ENCODE data around the gene TSNAXIP1.

TSNAXIP1 gene

DNA sequence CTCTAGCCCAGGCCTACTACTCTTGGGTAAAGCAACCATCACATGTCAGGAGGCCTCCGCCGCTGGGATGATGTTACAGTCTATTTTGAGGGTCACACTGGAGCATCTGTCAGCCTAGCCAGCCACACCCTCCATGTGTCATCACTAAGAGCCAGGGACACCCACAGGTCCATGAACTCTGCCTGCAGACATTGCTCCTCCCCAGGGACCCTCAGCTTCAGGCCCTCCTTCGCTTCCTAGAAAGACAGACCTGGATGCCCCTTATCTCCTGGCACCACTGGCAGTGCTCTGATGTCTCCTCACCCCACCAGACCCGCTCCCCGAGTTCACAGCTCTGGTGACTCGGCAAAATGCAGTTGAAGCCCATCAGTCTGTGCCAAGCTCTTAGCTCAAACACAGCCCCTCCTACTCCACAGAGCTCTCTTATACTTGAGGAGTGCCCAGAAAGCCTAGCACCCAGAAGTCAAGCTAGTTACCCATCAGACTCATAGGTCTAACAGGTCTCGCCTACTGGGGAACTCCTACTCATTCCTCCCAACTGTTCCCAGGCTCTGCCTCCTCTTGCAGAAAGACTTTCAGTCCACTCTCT lies 6.3 kb upstream of the TSNAXIP1 start:
- no peak for TF ChIP-seq FOXM1 (IDR thresholded peaks at IDR 0.05; ENCODE audit: borderline replicate concordance, low read depth)
- TF ChIP-seq, protein P1, sequence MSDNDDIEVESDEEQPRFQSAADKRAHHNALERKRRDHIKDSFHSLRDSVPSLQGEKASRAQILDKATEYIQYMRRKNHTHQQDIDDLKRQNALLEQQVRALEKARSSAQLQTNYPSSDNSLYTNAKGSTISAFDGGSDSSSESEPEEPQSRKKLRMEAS (IDR thresholded peaks at IDR 0.05) = no peak
- no peak for TF ChIP-seq CEBPB (IDR thresholded peaks at IDR 0.05)
- TF ChIP-seq TAF1 (IDR thresholded peaks at IDR 0.05; ENCODE audit: low read depth) = no peak
- TF ChIP-seq TEAD4 (IDR thresholded peaks at IDR 0.05) = no peak
- no peak for TF ChIP-seq NFIC (IDR thresholded peaks at IDR 0.05)
- TF ChIP-seq TCF12 (IDR thresholded peaks at IDR 0.05; ENCODE audit: low read depth) = no peak
- TF ChIP-seq, protein P2, sequence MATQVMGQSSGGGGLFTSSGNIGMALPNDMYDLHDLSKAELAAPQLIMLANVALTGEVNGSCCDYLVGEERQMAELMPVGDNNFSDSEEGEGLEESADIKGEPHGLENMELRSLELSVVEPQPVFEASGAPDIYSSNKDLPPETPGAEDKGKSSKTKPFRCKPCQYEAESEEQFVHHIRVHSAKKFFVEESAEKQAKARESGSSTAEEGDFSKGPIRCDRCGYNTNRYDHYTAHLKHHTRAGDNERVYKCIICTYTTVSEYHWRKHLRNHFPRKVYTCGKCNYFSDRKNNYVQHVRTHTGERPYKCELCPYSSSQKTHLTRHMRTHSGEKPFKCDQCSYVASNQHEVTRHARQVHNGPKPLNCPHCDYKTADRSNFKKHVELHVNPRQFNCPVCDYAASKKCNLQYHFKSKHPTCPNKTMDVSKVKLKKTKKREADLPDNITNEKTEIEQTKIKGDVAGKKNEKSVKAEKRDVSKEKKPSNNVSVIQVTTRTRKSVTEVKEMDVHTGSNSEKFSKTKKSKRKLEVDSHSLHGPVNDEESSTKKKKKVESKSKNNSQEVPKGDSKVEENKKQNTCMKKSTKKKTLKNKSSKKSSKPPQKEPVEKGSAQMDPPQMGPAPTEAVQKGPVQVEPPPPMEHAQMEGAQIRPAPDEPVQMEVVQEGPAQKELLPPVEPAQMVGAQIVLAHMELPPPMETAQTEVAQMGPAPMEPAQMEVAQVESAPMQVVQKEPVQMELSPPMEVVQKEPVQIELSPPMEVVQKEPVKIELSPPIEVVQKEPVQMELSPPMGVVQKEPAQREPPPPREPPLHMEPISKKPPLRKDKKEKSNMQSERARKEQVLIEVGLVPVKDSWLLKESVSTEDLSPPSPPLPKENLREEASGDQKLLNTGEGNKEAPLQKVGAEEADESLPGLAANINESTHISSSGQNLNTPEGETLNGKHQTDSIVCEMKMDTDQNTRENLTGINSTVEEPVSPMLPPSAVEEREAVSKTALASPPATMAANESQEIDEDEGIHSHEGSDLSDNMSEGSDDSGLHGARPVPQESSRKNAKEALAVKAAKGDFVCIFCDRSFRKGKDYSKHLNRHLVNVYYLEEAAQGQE (IDR thresholded peaks at IDR 0.05; ENCODE audit: low read depth) = no peak
- TF ChIP-seq ZBTB7A (IDR thresholded peaks at IDR 0.05; ENCODE audit: low read depth) = no peak
- no peak for TF ChIP-seq EP300 (IDR thresholded peaks at IDR 0.05; ENCODE audit: borderline replicate concordance)
- TF ChIP-seq EGR1 (IDR thresholded peaks at IDR 0.05) = no peak
- no peak for TF ChIP-seq YY1 (IDR thresholded peaks at IDR 0.05; ENCODE audit: low read depth)
- no peak for TF ChIP-seq CREB1 (IDR thresholded peaks at IDR 0.05; ENCODE audit: low read depth)
- TF ChIP-seq RAD21 (IDR thresholded peaks at IDR 0.05; ENCODE audit: low read depth) = no peak
- TF ChIP-seq USF1 (IDR thresholded peaks at IDR 0.05) = no peak

DNA sequence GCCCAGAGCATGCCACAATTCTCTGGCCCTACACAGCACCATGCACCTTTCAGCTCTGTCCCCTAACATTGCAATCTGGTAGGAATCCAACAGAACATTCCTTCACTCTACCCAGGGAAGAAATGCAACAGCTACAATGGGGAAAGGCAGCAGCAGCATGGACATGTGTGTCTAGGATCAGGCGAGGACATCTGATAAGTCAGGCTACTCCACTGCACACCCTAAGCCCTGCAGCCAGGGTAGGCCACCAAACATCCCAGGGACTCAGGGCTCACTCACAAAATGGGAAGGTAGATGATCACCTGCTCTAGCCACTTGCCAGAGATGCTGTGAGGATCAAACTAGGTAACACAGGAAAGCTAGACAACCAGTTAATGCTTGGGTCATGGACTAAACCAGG lies 5.4 kb upstream of the TSNAXIP1 start:
- TF ChIP-seq USF1 (IDR thresholded peaks at IDR 0.05) = no peak
- no peak for TF ChIP-seq CEBPB (IDR thresholded peaks at IDR 0.05)
- TF ChIP-seq NFIC (IDR thresholded peaks at IDR 0.05) = no peak
- TF ChIP-seq FOXM1 (IDR thresholded peaks at IDR 0.05; ENCODE audit: borderline replicate concordance, low read depth) = no peak
- TF ChIP-seq TEAD4 (IDR thresholded peaks at IDR 0.05) = no peak
- TF ChIP-seq, protein P2 (IDR thresholded peaks at IDR 0.05; ENCODE audit: low read depth) = no peak
- no peak for TF ChIP-seq CREB1 (IDR thresholded peaks at IDR 0.05; ENCODE audit: low read depth)
- TF ChIP-seq TCF12 (IDR thresholded peaks at IDR 0.05; ENCODE audit: low read depth) = no peak
- TF ChIP-seq RAD21 (IDR thresholded peaks at IDR 0.05; ENCODE audit: low read depth) = no peak

DNA sequence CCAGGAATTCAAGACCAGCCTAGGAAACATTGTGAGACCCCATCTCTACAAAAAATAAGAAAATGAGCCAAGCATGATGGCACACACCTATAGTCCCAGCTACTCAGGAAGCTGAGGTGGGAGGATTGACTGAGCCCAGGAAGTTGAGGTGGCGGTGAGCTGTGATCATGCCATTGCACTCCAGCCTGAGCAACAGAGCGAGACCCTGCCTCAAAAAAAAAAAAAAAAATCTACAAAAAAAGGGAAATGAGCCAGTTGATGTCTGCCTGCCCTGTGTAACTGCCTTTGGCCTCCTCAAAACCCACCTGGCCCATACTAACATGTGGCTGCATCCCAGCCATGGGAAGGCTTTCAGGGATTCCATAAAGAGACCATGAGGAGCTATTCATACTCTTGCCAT lies 4.8 kb upstream of the TSNAXIP1 start:
- TF ChIP-seq NFIC (IDR thresholded peaks at IDR 0.05) = no peak
- no peak for TF ChIP-seq CEBPB (IDR thresholded peaks at IDR 0.05)
- TF ChIP-seq, protein P2 (IDR thresholded peaks at IDR 0.05; ENCODE audit: low read depth) = no peak
- no peak for TF ChIP-seq RAD21 (IDR thresholded peaks at IDR 0.05; ENCODE audit: low read depth)
- TF ChIP-seq TCF12 (IDR thresholded peaks at IDR 0.05; ENCODE audit: low read depth) = no peak
- TF ChIP-seq CREB1 (IDR thresholded peaks at IDR 0.05; ENCODE audit: low read depth) = no peak
- no peak for TF ChIP-seq ZBTB7A (IDR thresholded peaks at IDR 0.05; ENCODE audit: low read depth)
- TF ChIP-seq TAF1 (IDR thresholded peaks at IDR 0.05; ENCODE audit: low read depth) = no peak
- TF ChIP-seq EP300 (IDR thresholded peaks at IDR 0.05; ENCODE audit: borderline replicate concordance) = no peak

GRCh38 chr16:67803894-67804293 lies 2.8 kb upstream of the TSNAXIP1 start:
- no peak for TF ChIP-seq ZBTB7A (IDR thresholded peaks at IDR 0.05; ENCODE audit: low read depth)
- no peak for TF ChIP-seq EGR1 (IDR thresholded peaks at IDR 0.05)
- TF ChIP-seq TCF12 (IDR thresholded peaks at IDR 0.05; ENCODE audit: low read depth) = no peak
- TF ChIP-seq USF1 (IDR thresholded peaks at IDR 0.05) = no peak
- no peak for TF ChIP-seq NFIC (IDR thresholded peaks at IDR 0.05)
- TF ChIP-seq EP300 (IDR thresholded peaks at IDR 0.05; ENCODE audit: borderline replicate concordance) = no peak

Data from Ishikawa (cell line).